B cell (primary cell): ENCODE results near the gene KIF4A. TPM values are rescaled to one million over a fixed set of nuclear protein-coding genes. Genes with fewer than 3 reads are reported as not detected.
"Not testable (repeated sequence)": the region's sequence is repeated elsewhere in the genome, so short reads cannot be mapped to it uniquely, and the experiment has no call there.

Experiments
- ATAC-seq: fragments of 200-7000 bp; cut with Tn5 transposase; one replicate; pipeline ENCODE4 v1.10.0; 2021; ENCODE audit warnings: low read depth, mild to moderate bottlenecking, moderate number of reproducible peaks, moderate library complexity
- CTCF ChIA-PET: fragments of 350-600 bp; sonication (Branson Sonifier 250); formaldehyde crosslinking; loops from one replicate; lab custom pipeline; 2021; ENCODE audit warnings: antibody characterized with exemption, inconsistent platforms; lab: Charles Lee
- POLR2A ChIA-PET: fragments of 350-600 bp; sonication (Branson Sonifier 250); formaldehyde crosslinking; loops from one replicate; lab custom pipeline; 2021; ENCODE audit warnings: antibody characterized with exemption; lab: Charles Lee
- DNase-seq: peaks from one replicate; pipeline ENCODE4 v3.0.0; 2013
- H2AFZ ChIP-seq: 2 replicates; pipeline ENCODE4 v1.6.1; 2012; ENCODE audit warnings: mild to moderate bottlenecking, low read depth, low read length; ENCODE audit not compliant: insufficient read depth, poor library complexity, severe bottlenecking
- H3K27ac ChIP-seq, 2 donors: 1 replicate in 1 of 2; 2 replicates in 1 of 2; pipeline ENCODE4 v1.5.1; 2012 to 2013; ENCODE audit warnings: low read length in 2 of 2, mild to moderate bottlenecking in 2 of 2, moderate library complexity in 1 of 2
- H3K27me3 ChIP-seq, 4 experiments: fragments of 200-600 bp in 1 of 4; sonication (generic) in 1 of 4; replicated peaks in 1 of 4; 1 replicate in 2 of 4; 2 replicates in 2 of 4; pipeline versions ENCODE4 v1.6.1 to v1.7.0; 2013 to 2016; ENCODE audit warnings: low read length in 3 of 4, mild to moderate bottlenecking in 2 of 4, mixed read lengths in 1 of 4, moderate library complexity in 1 of 4; ENCODE audit not compliant: insufficient read depth in 4 of 4, control insufficient read depth in 3 of 4; ENCODE audit errors: control extremely low read depth in 1 of 4
- H3K36me3 ChIP-seq, 2 experiments: replicated peaks in 1 of 2; 1 replicate in 1 of 2; 2 replicates in 1 of 2; pipeline versions ENCODE4 v1.6.1 to v1.7.1; 2013; ENCODE audit warnings: low read length in 1 of 2; ENCODE audit not compliant: insufficient read depth in 2 of 2, control insufficient read depth in 1 of 2; ENCODE audit errors: control extremely low read depth in 1 of 2, extremely low read depth in 1 of 2
- H3K4me1 ChIP-seq, 2 donors: fragments of 200-600 bp in 1 of 2; sonication (generic) in 1 of 2; 1 replicate in 1 of 2; 2 replicates in 1 of 2; pipeline versions ENCODE4 v1.5.1 to v1.6.1; 2013 to 2017; ENCODE audit warnings: low read length in 2 of 2; ENCODE audit not compliant: control insufficient read depth in 2 of 2, insufficient read depth in 2 of 2
- H3K4me2 ChIP-seq: replicated peaks from 2 replicates; pipeline ENCODE3; 2012; ENCODE audit warnings: mild to moderate bottlenecking, low read depth, low read length; ENCODE audit not compliant: poor library complexity, severe bottlenecking
- H3K4me3 ChIP-seq, 5 experiments: fragments of 200-600 bp in 1 of 5; sonication (generic) in 1 of 5; 1 replicate in 3 of 5; 2 replicates in 2 of 5; pipeline versions ENCODE4 v1.5.1 to v1.7.0; 2011 to 2016; ENCODE audit warnings: low read length in 4 of 5, mild to moderate bottlenecking in 4 of 5, low read depth in 2 of 5, control low read depth in 1 of 5, moderate library complexity in 1 of 5; ENCODE audit not compliant: insufficient read depth in 1 of 5; ENCODE audit errors: control extremely low read depth in 1 of 5, extremely low read depth in 1 of 5
- H3K79me2 ChIP-seq: fragments of 200-600 bp; sonication (generic); one replicate; pipeline ENCODE4 v1.6.0; 2016; ENCODE audit warnings: low read length; ENCODE audit not compliant: control insufficient read depth, insufficient read depth
- H3K9ac ChIP-seq: fragments of 200-600 bp; sonication (generic); 2 replicates; pipeline ENCODE4 v1.6.1; 2017; ENCODE audit warnings: mild to moderate bottlenecking, low read length, moderate library complexity
- H3K9me3 ChIP-seq, 3 donors: one replicate each; pipeline versions ENCODE4 v1.6.1 to v1.7.1; 2013; ENCODE audit warnings: low read length in 2 of 3; ENCODE audit not compliant: control insufficient read depth in 2 of 3, insufficient read depth in 1 of 3; ENCODE audit errors: control extremely low read depth in 1 of 3
- H4K20me1 ChIP-seq: 2 replicates; pipeline ENCODE4 v1.6.0; 2012; ENCODE audit warnings: mild to moderate bottlenecking, low read length; ENCODE audit not compliant: insufficient read depth, control insufficient read depth, poor library complexity, severe bottlenecking
- H3K27ac Mint-ChIP-seq: one replicate; pipeline ENCODE4 v1.8.0; 2021; ENCODE audit warnings: mixed read lengths
- H3K27me3 Mint-ChIP-seq: one replicate; pipeline ENCODE4 v1.8.0; 2021; ENCODE audit warnings: mixed read lengths
- H3K4me1 Mint-ChIP-seq: one replicate; pipeline ENCODE4 v1.8.0; 2021; ENCODE audit warnings: mixed read lengths
- H3K4me3 Mint-ChIP-seq: one replicate; pipeline ENCODE4 v1.8.0; 2021; ENCODE audit warnings: mixed read lengths
- H3K9me3 Mint-ChIP-seq: one replicate; pipeline ENCODE4 v1.8.0; 2022; ENCODE audit warnings: mixed read lengths; ENCODE audit not compliant: insufficient read depth
- CTCF ChIP-seq: fragments of 200-600 bp; IDR thresholded peaks from one replicate; pipeline ENCODE4 v1.8.0; 2022; ENCODE audit warnings: antibody characterized with exemption, mild to moderate bottlenecking
- EZH2 ChIP-seq: IDR thresholded peaks from 2 replicates; pipeline ENCODE4 v1.6.1; 2012; ENCODE audit warnings: borderline replicate concordance, low read depth, mild to moderate bottlenecking, moderate library complexity, low read length; ENCODE audit not compliant: insufficient read depth, poor library complexity, severe bottlenecking
- WGBS: methylation state at CpG from one replicate; pipeline ENCODE4 v1.1.5; 2013; ENCODE audit warnings: missing lambda C conversion rate; ENCODE audit not compliant: insufficient coverage; 5-methylcytosine and 5-hydroxymethylcytosine counted together
- intact Hi-C: fragments of 100-400 bp; cut with micrococcal nuclease; formaldehyde crosslinking; loops from one replicate; pipeline ENCODE4 v1.10.0; 2022
- polyA plus RNA-seq: library from polyadenylated mRNA; depleted of rRNA; stranded (reverse); fragments of >200 nt; gene quantifications from 2 replicates; pipeline ENCODE4 v1.2.3, GENCODE V29; 2012
- total RNA-seq, 2 donors: library from RNA; stranded (reverse); fragments of 120-200 nt in 1 of 2; gene quantifications; 1 replicate in 1 of 2; 2 replicates in 1 of 2; pipeline versions ENCODE4 v1.2.3 to v1.2.4, GENCODE V29; 2013 to 2022

KIF4A gene
- total and polyA plus RNA-seq, 2 donors (not counting 1 experiment from before 2014, with no cell fraction given), result 0.06 to 0.07 TPM

- intact Hi-C loops, result no loop called here
- Histone ChIP-seq H3K36me3 (no peaks in the 10 kb centered on the region), H3K27me3 (no peaks in the 10 kb centered on the region), H3K4me3 (no peak overlapping the region), H3K9ac (no peak overlapping the region), H3K9me3 (peaks cover 0 to 4% (median 0%) of the 10 kb centered on the region in 3 donors), H2AFZ (no peak overlapping the region), H3K79me2 (no peaks in the 10 kb centered on the region), H3K27ac (no peak overlapping the region), H4K20me1 (no peaks in the 10 kb centered on the region), H3K4me1 (no peaks in the 10 kb centered on the region), H3K4me2 (no peak overlapping the region)
- H3K4me1 Mint-ChIP-seq, result no peaks in the 10 kb centered on the region
- ChIA-PET POLR2A (no interaction called here), CTCF (no interaction called here)
- ATAC-seq (no peak), DNase-seq (no peak)
- H3K27ac Mint-ChIP-seq, result no peak overlapping the region
- 100% methylated on average over 9 of the region's 10 CpGs for WGBS
- H3K27me3 Mint-ChIP-seq, result no peaks in the 10 kb centered on the region
- H3K4me3 Mint-ChIP-seq, result no peak overlapping the region
- H3K9me3 Mint-ChIP-seq, result no peaks in the 10 kb centered on the region
- TF ChIP-seq CTCF (no peak), EZH2 (no peak)
Observed at GRCh38 chrX:70360366-70360765, 70.5 kb downstream of the KIF4A start.

- H3K9me3 ChIP-seq, H3K27ac ChIP-seq, H3K79me2 ChIP-seq, H2AFZ ChIP-seq, H3K27me3 ChIP-seq, ATAC-seq, H3K4me3 Mint-ChIP-seq, H3K36me3 ChIP-seq, POLR2A ChIA-PET, H3K4me3 ChIP-seq, H3K4me2 ChIP-seq, H3K4me1 ChIP-seq, H4K20me1 ChIP-seq, CTCF ChIA-PET, H3K9me3 Mint-ChIP-seq, H3K27ac Mint-ChIP-seq, H3K9ac ChIP-seq, H3K4me1 Mint-ChIP-seq, H3K27me3 Mint-ChIP-seq, DNase-seq, intact Hi-C loops: not testable (repeated sequence)
- WGBS, result 100% methylated on average over 2 of the region's 7 CpGs
Observed at GRCh38 chrX:70368731-70369130, 78.8 kb downstream of the KIF4A start.
